GM19372 (cell line): ENCODE measurements around the gene FAU.
A peak's percentile ranks its signal among the peaks of the same experiment; 100 is the strongest.

Experiments used
- ATAC-seq: cut with Tn5 transposase; IDR thresholded peaks from one replicate; pipeline ENCODE4 v1.9.1; 2021; ENCODE audit warnings: mild to moderate bottlenecking, low read depth, moderate library complexity; ENCODE audit not compliant: unreplicated experiment

Gene FAU

DNA sequence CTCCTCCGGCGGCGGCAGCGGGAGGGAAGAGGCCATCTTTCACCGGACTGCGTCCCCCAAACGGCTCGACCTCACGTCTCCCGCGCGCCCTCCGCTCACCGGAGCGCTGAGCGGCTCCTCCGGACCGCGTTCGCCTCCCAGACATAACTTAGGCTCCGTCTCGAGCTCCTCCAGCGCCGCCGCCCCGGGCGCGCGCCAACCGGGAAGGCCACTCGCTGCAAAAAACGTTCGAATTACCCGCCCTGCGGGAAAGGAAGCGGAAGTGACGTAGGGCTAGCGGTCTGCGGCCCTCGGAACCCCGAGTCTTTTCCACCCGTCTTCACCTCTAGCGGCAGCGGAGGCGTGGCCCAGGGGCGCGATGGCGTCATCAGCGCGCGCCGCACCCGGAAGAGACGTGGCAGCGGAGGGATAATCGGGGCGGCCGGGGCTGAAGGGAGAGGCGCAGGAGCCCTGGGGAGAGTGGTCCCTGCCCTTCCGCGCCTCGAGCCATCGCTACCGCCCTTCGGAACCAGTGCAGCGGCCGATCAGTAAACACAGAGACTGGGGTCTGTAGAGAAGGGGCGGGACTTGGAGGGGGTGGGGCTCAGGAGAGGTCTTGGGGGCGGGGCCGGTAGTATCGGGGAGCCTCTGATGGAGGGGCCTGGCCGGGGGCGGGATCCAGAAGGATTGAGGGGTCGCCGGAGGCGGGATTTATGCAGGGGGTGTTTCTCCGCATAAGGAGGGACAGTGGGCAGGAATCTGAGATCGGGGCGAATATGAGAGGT is 37.9 kb downstream of the FAU start, which contains the start of the genes CDCA5 and ZFPL1:
TSS of gene CDCA5 (minus strand) at position 207 of the 764 bp plus-strand sequence. CDS start at position 145, 62 bp downstream.
TSS of gene ZFPL1 (plus strand) at position 389 of the 764 bp plus-strand sequence. CDS start 477 bp downstream, outside the sequence.
- peak; percentile 92 for ATAC-seq

DNA sequence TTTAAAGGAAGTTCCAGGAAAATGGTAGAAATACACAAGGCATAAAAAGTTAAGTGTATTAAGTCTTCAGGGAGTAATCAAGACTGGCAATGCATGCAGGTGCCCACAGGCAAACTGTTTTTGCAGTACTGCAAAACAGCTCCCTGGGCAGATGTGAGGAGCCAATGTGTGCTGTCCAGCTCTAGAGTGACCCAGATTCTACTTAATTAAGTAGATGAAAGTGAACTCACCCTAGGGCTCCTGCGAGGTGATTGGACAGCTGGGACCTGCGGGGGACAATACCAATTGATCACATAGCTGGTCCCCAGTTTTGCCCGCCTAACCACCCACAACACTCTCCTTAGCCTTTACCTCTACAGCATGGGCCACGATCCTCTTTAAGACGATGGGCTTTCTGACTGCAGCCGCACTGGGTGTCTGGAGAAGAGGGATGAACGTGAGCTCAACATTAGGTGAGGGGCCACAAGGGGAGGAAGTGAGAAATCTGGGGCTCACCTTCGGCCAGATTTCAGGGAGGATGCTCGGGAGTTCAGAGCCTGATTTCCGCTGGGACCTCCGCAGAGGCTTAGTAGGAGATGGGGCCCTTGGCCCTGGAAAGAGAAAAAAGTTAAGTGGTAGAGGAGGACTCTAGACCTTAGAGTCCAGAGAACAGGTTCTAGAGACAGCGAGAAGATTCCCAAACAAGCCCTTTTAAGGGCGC is 38.6 kb downstream of the FAU start:
- ATAC-seq, result no peak

DNA sequence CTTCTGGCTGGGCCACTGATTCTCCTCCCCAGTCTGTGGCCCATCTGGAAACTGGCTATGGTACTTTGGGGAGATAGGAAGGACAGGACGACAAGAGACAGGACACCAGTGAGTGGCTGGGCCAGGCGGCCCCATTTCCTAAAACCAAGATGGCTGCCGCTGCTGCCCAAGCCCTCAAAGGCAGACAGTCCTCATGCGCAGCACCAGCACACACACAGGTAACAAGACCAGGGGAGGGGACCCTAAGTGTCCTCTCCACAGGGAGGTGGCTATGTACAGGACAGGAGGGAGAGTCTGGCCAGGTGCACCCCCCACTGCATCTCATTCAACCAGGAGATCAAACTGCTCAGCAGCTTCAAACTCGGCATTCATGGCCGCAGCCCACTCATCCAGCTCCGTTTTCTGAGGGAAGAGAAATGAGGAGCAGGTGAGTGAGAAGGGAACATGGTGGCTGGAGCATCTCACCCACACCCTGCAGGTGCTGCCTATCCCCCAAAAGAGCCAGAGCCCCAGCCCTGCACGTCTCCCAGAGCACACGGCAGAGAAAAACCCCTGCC is 43.1 kb downstream of the FAU start:
- ATAC-seq, result no peak

DNA sequence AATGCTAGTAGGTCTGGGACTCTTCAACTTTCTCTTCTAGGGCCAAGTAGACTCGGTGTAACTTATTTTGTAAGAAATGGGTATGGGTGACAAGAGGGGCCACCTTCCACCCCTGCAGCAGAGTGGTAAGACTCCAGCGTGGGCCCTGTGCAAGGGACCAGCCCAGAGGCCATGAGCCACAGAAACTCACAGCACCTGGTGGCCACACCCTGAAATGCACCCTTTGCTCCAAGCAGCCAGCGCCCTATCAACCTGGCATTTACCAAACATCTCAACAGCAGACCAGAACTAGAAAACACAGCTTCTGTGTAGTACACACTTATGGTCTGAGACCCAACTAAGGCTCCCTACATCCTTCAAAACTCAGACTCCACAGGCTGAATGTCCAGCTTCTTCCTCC is 43.8 kb downstream of the FAU start:
- no peak for ATAC-seq

DNA sequence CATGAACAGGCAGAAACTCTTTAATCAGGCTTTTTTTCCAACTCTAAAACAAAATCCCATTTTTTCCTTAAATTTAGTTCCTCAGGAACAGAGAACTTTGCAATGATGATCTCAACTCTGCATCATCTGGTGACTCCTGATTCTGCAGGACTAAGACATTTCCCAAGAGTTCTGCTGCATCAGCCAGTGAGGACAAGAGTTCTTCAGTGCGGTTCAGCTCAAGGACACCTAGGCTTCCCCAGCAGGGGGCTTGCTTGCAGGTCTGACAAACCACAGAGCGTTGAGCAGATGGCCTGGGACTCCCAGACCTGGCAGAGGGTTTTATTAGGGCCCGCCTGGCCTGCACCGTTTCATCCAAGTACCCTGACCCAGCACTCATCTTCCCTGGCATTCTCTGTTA is 44.5 kb downstream of the FAU start:
- no peak for ATAC-seq

DNA sequence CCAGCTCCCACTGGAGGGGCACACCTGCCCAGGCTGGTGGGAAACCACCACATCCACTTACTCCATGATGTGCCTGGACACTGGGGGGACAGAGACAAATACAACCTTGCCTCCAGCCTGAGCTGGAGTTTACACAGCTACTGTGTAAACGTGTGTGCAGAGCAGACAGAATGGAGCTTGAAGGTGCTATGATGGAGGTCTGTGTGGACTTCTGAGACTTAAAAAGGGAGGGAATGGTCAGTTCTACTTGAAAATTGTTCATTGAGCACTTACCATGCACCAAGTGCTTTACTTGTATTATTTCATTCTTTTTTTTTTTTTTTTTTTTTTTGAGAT is 49.3 kb downstream of the FAU start:
- ATAC-seq, result no peak

DNA sequence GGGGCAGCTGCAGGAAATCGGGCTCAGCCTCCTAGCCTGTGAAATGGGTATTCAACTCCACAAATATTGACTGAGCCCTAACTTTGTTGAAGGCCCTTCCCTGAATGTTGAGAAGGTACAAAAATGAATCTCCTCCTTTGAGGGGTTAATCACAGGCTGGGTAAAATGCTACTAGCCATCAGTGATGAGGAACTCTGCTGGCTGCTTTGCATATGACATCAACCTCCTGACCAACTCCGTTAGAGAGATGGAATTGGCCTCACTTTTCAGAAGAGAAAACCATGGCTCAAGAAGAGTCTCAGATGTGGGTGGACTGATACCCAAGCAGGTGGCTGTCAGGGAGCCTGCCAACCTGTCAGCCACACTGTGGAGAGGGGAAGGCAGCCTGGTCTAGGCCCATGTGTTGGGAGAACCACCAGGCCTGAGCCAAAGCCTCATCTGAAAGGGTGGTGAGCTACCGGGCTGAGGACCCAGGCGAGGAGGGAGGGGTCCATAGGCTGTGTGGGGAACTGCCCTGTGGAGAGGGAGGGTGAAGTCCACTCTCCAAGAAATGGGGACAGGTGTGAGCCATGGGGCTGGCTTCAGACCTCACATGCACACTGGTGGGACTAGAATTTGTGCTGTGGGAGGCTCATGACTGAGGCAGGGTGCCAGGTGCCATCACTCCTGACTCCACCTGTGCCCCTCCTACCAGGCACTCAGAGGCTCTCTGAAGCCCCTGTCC is 49.9 kb downstream of the FAU start:
- no peak for ATAC-seq
